Myocyte (in vitro differentiated cells): ENCODE data around the gene GPRIN2. TPM values are rescaled to one million over a fixed set of nuclear protein-coding genes. Genes with fewer than 3 reads are reported as not detected.
"Not testable (repeated sequence)": the region's sequence is repeated elsewhere in the genome, so short reads cannot be mapped to it uniquely, and the experiment has no call there.

Source experiments
- DNase-seq: peaks from one replicate; pipeline ENCODE4 v3.0.0-alpha.2; 2012; ENCODE audit warnings: low read depth
- total RNA-seq: library from RNA; depleted of rRNA; stranded (reverse); fragments of >200 nt; gene quantifications from 2 replicates; pipeline ENCODE4 v1.2.3, GENCODE V29; 2014

Gene GPRIN2
- total RNA-seq, 1 donor from 2014 or later = not detected

DNA sequence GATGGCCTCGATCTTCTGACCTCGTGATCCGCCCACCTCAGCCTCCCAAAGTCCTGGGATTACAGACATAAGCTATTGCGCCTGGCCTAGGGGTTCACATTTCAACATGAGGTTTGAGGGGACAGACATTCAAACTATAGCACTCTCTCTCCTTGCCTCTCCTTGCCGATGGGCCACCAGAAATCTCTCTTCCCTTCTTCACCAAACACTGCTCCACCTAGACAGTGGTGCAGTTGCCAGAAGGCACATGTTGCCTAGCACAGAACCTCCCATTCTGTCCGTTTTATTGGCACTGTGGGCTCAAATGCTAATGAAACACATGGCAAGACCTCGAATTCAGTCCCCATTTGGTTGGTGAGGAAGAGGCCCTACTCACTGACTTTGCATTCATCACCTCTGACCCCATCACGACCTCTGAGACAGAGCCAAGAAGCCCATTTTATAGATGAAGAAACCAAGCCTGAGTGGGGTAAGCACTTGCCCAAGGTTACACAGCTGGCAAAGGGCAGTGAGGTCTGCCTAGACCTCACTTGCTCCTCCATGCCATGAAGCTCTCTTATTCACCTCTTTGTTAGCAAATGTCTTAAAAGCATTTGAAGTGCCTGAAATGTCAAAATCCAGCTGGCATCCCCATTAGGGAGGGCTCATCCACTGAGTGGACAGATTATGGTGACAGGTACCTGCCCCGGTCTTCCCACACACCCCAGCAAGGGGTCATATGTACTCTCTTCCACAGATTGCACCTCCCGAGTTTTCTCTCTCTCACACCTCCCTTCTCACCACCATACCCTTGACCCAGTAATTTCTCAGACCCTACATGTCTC lies 34.0 kb downstream of the GPRIN2 start:
- DNase-seq = no peak

DNA sequence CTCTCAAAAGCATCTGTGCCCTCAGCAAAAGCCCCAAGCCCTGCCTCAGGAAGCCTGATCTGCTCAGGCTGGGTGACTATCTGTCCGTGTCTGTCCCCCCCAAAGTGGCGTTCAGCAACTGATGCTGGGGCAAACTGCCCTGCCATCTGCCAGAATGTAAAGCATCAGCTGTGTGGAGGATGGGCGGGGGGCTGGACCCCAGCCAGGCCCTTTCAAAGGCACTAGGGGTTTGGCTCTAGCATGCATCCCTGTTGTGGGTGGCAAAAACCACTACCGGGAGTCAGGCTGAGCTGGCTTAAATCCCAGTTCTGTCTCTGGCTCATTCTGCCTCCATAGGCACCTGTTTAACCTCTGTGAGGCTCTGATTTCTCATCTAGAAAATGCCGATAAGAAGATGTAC lies 35.5 kb downstream of the GPRIN2 start:
- DNase-seq = peak; percentile 90

DNA sequence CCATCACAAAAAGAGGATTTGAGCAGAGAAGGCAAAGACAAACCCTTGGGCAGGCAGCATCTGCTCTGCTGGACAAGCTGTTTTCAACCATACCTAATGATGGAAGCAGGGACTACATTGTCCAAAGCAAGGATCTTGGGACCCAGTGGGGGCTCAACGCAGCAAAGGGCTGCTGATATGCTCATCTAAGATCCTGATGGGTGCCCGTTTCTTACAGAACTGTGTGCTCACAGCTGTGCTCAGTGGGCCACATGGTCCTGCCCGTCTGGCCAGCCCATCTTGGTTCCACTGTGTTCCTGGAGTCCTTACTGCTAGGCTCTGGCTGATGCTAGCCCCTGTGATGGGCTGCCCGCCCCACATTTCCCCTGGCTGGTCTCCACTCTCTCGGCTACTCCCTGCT lies 36.1 kb downstream of the GPRIN2 start:
- no peak for DNase-seq

DNA sequence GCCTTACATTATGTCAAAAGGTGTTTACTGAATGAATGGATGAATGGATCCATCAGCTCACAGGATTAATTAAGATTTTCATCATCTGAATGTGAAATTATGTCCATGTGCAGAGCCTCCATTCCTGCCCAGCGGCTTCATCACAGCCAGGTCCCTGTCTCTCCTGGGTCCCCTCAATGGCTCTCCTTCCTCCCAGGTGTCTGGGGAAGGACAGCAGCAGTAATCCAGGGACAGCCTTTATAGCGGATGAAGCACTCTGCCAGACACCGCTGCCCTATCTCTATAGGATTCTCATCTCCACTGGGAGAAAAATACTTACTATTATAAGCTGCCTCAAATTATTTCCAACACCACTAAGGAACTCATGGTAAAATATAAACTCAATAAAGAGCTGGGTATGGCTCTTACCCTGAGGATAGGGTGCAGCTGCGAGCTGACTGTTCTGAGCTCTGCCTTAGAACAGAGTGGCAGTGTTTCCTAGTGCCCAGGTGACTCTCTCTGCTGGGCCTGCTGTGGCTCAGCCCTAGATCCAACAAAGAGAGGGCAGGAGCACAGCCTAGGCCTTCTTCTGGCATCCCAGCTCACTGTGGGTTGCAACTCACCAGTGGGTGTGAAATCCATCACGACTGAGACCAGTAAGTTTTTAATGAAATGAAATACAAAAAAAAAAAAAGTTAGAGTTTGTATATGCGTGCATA lies 38.3 kb downstream of the GPRIN2 start:
- DNase-seq = no peak

DNA sequence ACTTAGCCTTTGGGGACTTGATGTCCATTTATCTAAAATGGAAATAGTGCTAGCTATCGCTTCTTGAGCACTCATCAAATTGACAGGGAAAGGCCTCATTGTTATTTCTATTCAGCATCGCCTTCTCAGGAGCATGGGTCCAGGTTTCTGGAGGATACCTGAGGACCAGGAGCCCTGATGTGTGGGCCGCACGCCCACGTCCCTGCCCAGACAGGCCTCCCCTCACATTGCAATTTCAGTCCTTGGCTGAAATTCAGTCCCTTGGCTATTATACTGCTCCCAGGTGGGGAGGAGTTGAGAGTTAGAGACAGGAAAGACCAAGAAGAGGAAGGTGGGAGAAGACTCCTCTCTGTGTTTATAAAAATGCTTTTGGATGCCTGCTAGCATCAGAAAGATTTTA lies 38.9 kb downstream of the GPRIN2 start:
- DNase-seq = no peak

DNA sequence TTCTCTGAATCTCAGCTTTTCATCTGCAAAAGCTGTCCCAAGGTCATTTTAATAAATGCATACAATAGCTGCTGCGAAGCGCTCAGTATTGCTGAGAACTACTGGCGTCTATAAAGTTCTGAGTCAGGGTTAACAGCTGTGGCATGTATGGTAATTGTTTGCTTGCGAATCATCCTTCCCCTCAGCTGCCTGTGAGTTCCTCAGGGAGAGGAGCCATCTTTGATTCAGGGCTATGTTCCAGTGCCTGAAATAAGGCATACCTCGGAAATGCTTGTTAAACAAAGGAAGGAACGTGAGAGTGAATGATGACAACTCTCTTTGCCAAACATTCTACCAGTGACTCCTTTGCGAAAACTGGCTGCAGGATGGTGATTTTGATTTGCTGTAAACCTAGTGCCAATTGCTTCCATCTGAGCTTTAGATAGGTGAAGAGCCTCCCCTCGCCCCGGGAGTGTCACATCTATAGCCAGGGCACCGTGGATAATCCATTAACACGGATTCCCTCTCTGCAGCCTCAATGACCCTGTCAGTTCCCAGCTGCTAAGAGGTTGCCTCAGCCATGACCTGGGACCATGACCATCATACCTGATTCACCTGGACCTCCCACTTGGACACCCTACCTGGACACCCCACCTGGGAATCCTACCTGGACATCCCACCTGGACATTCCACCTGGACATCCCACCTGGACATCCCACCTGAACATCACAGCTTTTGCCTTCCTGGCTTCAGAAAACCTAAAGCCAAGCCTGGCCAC lies 39.6 kb downstream of the GPRIN2 start:
- peak; percentile 58 for DNase-seq

DNA sequence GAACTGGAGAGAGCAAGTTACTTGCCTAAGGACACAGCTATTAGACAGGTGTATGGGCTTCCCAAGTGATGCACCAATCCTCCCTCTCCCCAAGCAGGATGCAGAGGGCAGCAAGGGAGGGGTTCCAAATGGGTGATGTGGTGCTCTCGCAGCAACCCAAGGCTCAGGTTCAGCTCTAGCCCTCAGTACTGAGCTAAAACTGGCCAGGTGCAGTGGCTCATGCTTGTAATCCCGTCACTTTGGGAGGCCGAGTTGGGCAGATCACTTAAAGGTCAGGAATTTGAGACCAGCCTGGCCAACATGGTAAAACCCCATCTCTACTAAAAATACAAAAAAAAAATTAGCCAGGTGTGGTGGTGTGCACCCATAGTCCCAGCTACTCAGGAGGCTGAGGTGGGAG lies 40.7 kb downstream of the GPRIN2 start:
- no peak for DNase-seq

DNA sequence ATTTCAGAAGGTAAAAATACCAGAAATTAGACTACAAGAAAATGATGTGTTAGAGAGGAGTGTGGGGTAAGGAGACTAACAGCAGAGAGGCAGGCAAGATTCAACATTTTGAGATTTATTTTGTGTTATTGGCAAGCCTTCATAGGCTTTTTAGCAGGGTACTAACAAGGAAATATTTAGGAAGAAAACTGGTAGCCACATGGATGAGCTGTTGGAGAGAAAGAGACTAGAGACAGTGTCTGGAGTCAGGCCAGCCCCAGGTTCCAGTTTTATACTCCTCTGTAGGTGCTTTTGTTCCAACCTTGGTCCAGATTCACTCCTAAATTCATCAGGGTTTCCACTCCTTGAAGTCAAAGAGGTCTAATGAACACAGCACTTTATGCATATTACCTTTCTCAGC lies 41.1 kb downstream of the GPRIN2 start:
- no peak for DNase-seq

DNA sequence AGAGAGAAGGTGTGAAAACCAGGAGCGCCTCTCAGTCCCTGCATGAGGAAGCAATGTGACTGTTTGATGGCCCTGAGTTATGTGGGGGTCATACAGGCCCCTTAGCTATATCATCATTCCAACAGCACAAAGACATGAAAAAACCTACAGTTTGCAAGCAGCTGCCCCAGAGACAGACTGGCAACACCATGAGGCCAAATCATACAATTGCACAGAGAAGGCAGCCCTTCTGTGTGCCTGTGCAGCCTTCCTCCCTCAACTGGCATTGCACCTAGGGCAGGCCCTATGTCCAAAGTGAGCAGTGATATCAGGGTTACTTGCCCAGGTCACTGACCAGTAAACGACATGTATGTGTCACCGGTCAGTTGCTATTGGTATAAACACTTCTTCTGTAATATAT lies 41.6 kb downstream of the GPRIN2 start:
- DNase-seq = no peak

DNA sequence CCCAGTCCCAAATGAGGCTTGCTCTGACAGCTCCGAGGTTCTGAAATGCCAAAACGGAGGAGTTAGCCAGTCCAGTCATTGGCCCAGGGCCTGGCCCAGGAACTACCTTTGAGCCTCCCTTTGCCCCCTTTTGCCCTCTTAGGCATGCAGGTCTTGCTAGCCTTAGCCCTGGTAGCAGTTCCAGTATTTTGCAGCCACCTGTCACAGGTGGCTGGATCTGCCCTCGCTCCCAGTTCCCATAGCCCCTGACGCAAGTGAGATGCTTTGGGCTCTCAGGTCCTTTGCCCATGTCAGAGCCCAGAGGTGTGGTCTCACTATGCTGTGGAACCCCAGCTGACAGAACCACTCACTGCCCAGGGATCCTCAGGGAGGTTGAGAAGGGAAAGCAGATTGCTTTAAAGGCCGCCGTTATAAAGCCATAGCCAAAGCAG lies 42.0 kb downstream of the GPRIN2 start:
- no peak for DNase-seq

DNA sequence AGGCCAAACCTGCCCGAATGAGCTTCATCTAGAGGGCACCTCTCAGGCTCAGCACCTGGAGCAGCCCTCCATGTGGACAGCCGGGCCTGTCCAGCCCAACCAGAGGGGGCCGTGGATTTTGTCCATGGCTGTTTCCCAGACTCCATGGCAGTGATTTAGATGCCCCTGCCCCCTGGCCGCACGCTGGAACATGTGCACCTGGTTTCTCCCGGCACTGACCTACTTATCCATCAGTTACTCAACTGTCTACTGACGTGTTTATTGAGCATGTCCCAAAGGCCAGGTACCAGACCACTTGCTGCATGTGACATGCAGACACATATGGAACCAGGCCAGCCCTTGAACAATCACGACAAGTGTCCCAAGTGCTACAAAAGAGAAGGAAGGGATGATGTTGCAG lies 43.1 kb downstream of the GPRIN2 start:
- not testable (repeated sequence) for DNase-seq

DNA sequence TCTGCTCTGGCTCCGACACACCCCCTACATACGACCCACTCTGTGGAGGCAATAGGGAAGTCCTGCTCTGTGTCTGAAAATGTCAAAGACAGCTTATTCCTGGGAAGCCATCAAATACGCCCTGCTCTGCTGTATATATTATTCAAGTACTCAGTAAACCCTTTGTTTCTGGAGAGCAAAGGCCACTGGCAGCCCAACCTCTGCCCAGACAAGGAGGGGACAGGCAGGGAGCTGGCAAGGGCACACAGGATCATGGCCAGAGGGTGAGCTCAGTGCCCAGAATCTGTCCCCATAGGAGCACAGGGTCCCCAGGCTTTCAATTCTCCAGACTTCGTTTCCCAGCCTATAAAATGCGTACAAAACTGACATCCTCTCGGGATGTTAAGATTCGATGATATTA lies 43.7 kb downstream of the GPRIN2 start:
- not testable (repeated sequence) for DNase-seq

DNA sequence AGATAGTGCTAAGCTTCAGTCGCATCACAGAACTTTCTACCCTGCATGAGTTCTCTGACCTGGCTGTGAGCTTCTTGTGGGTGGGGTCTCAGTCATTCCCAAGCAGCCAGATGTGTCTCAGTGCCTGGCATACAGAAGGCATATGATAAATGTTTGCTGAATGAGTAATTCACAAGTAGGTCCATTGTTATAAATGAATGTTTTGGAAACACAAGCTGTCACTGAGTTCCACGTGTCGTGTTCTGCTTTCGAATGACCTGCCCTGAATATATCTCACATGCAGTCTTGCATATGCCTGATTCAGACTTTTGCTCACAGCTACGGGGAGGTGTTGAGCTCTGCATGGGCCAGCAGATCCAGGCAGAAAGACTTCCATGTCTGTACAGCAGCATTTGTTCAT lies 44.5 kb downstream of the GPRIN2 start:
- not testable (repeated sequence) for DNase-seq

Other genes starting within 250 kb of the GPRIN2 start
- gene ANXA8L1, start 180.9 kb downstream of the GPRIN2 start, total RNA-seq = not detected in 2 replicates
- not detected in 2 replicates for gene NPY4R, start 90.7 kb downstream of the GPRIN2 start, total RNA-seq
- gene SYT15, start 22.5 kb upstream of the GPRIN2 start, total RNA-seq = 0.03 TPM in 1 of 2 replicates, not detected in the other